ENCODE results near the gene RASA2. TPM values are rescaled to one million over a fixed set of nuclear protein-coding genes. Genes with fewer than 3 reads are reported as not detected.
"Not testable (repeated sequence)": the region's sequence is repeated elsewhere in the genome, so short reads cannot be mapped to it uniquely, and the experiment has no call there.

The RASA2 gene
- total RNA-seq, 1 donor from 2014 or later: 5.3 TPM

GRCh38 chr3:141493184-141493583 lies 6.4 kb downstream of the RASA2 start:
- no peak for DNase-seq (ENCODE audit: low read depth in 2 of 2)

DNA sequence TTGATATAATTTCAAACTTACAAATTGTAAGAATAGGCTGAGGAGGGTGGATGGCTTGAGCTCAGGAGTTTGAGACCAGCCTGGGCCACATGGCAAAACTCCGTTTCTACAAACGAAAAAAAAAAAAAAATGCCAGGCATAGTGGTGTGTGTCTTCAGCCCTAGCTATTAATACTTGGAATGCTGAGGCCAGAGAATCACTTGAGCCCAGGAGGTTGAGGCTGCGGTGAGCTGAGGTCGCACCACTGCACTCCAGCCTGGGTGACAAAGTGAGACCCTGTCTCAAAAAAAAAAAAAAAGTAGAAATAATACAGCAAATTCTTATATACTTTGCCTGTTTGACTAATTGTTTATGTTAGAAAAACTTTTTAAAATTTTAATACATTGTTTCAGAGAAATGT lies 10.8 kb downstream of the RASA2 start:
- DNase-seq (ENCODE audit: low read depth in 2 of 2): not testable (repeated sequence)

DNA sequence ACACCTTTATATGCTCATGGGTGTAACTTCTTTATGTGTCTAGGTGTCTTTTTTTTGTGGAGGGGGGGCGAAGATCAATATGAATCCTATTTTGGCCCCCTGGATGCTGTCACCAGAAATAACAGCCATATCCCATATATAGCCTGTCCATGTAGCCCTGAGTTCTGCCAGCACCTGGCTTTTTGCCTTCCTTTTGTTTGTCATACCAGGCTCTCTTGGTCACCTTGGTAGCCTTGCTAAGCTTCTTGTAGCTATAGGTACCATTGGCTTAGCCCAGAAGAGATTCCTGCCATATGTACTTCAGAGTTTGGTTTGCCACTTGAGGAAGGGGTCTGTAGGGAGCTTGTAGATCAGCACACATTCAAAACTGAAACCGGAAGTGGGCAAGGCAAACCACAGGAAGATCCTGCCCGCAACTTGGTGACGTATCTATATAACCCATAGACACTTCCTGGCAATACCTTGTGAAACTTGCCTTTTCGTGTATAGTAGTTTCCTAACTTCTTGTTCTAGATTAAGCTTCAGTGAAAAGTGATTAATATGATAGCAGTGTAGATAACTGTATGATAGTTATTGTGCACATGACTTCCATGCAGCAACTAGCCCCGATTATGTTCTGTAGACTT lies 11.9 kb downstream of the RASA2 start:
- DNase-seq (ENCODE audit: low read depth in 2 of 2): peak in 1 of 2 donors; percentile 12

DNA sequence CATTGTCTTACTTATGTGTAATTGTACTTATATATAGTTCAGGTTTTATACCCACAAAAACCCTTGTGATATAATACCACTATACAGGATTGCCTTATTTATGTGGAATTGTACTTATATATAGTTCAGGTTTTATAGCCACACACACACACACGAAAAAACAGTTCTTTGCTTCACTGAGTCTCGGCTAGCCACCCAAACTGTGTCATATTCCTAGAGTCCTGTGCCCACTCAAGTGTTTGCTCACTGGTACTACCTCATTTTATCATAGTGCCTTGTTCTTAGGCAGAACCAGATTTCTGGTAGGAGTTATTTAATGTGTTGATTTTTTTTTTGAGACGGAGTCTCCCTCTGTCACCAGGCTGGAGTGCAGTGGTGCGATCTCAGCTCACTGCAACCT lies 12.5 kb downstream of the RASA2 start:
- no peak for DNase-seq (ENCODE audit: low read depth in 2 of 2)

DNA sequence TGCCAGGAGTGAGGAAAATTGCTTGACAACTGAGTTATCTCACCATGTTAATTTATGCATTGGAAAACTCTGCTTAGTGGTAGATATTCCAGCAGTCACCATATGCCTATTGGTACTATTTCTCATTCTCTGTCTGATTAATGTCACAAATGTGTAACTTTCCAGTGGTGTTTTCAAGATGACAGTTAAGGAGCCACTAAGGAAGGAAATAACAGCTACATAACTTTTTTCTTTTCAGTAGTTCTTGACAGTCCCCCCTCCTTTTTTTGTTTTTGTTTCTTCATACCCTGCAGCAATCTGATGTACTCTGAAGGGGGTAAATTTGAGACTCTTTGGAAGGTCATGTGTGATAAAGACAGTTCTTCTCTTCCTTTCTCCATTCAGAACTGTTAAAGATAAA lies 13.1 kb downstream of the RASA2 start:
- no peak for DNase-seq (ENCODE audit: low read depth in 2 of 2)

- DNase-seq (ENCODE audit: low read depth in 2 of 2): no peak
Observed at GRCh38 chr3:141500397-141500796, 13.6 kb downstream of the RASA2 start.

DNA sequence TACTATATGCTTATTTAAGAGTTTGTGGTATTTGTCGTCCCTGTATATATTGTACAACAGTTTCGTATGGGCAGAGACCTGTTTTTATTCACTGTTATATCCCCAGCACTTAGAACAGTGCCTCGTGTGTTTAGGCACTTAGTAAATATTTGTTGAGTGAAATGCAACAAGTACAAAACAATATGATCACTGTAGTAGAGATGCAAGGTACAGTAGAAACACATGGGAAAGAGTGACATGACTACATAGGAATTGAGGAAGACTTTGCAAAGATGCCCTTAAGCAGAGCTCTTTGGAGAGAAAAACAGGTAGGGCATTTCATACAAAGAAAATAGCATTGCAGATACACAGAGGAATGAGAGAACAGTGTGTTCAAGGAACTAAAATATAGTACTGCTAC lies 18.3 kb downstream of the RASA2 start:
- DNase-seq (ENCODE audit: low read depth in 2 of 2): no peak

GRCh38 chr3:141506071-141506470 lies 19.2 kb downstream of the RASA2 start:
- no peak for DNase-seq (ENCODE audit: low read depth in 2 of 2)

- DNase-seq (ENCODE audit: low read depth in 2 of 2): no peak
Observed at GRCh38 chr3:141507392-141508066, 20.7 kb downstream of the RASA2 start.

DNA sequence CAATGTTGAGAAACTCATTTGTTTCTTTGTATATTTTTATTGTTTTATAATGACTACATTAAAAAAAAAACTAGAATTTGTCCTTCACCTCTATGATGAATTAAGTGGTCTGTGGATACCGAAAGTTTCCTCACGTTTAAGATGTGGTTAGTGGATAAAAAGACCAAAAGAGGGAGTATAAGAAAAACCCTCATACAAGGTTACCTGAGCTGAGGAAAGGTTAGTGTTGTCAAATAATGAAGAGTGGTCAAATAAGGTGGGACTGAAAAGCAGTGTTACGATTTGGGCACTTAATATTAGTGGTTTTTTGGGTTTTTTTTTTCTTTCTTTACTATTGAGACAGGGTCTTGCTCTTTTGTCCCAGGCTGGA lies 21.2 kb downstream of the RASA2 start:
- DNase-seq (ENCODE audit: low read depth in 2 of 2): no peak

DNA sequence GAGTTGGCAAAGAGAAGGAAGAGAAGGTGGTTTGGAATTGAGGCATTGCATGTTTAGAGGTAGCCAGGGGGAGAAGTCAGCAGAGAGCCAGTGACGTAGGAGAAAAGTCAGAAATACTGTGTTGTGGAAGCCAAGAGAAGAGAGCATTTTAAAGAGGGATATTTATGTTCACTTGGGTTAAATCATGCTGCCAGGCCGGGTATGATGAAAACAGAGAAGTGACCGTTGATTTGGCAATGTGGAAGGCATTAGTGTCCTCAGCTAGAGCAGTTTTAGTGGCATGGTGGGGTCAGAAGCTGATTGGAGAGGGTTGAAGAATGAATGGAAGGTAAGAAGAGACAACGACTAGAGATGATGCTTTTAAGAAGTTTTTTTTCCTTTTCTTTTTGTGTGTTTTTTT lies 24.5 kb downstream of the RASA2 start:
- DNase-seq (ENCODE audit: low read depth in 2 of 2): no peak

- no peak for DNase-seq (ENCODE audit: low read depth in 2 of 2)
Observed at GRCh38 chr3:141514382-141514781, 27.6 kb downstream of the RASA2 start.

DNA sequence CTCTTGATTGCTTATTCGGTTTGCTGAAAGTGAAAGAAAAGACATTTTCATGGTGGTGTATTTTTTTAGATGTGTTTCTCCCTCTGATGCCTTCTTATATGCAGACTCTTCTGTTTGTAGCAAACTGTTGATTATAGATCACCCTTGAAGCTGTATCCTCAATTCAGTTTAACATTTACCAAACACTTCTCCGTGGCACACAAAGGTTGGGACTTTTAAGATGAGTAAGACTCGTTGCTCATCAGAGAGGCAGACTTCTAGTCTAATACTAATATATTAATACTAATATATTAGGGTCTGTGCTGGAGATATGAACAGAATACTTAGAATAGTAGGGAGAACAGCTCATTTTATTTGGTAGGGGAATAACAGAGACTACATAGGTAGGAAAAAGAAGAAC lies 32.8 kb downstream of the RASA2 start:
- DNase-seq (ENCODE audit: low read depth in 2 of 2): no peak

GRCh38 chr3:141521781-141522180 lies 35.0 kb downstream of the RASA2 start:
- DNase-seq (ENCODE audit: low read depth in 2 of 2): no peak

- no peak for DNase-seq (ENCODE audit: low read depth in 2 of 2)
Observed at GRCh38 chr3:141523615-141524375, 37.0 kb downstream of the RASA2 start.

DNA sequence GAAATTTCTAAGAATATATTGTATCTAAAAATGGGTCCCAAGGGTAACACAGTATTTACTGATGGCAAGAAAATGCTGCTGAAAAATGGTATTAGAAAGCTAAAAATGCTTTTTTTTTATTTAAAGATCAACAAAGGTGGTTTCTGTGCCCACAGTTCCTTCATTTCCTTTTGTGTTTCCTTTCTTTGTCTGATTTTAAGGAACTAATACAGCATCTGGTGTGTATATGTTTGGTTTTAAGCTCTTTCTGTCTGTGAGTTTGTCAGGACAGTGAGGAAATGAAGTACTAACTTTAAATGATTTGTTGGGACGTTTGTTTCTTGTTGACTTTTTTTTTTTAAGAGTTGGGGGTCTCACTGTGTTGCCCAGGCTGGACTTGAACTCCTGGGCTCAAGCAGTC lies 38.2 kb downstream of the RASA2 start:
- peak in 1 of 2 donors; percentile 31 for DNase-seq (ENCODE audit: low read depth in 2 of 2)

GRCh38 chr3:141525814-141526213 lies 39.0 kb downstream of the RASA2 start:
- no peak for DNase-seq (ENCODE audit: low read depth in 2 of 2)

- DNase-seq (ENCODE audit: low read depth in 2 of 2): no peak
Observed at GRCh38 chr3:141526709-141527108, 39.9 kb downstream of the RASA2 start.

GRCh38 chr3:141528800-141529199 lies 42.0 kb downstream of the RASA2 start:
- DNase-seq (ENCODE audit: low read depth in 2 of 2): no peak

DNA sequence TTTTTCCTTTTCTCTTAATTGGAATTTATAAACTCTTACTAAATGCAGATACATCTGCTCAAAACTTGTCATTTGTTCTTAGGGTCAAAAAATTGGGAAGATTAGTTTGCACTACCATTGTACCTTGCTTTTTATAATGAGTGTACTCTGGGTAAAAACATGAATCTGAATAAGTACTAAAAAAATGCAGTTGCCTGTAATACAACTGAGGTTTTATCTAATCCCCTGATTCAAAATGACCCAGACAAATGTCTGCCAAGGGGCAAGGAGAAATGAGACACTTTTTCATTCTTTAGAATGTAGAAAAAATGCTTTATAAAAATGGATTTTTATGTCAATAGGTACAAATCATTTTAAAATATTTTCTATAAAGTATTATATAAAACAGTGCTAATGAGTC lies 42.4 kb downstream of the RASA2 start:
- DNase-seq (ENCODE audit: low read depth in 2 of 2): no peak

- peak in 1 of 2 donors; percentile 79 for DNase-seq (ENCODE audit: low read depth in 2 of 2)
Observed at GRCh38 chr3:141529717-141530414, 43.0 kb downstream of the RASA2 start.

- peak in 1 of 2 donors; percentile 53 for DNase-seq (ENCODE audit: low read depth in 2 of 2)
Observed at GRCh38 chr3:141530415-141530768, 43.6 kb downstream of the RASA2 start.
